ENCODE results near the gene RAB33B. TPM values are rescaled to one million over a fixed set of nuclear protein-coding genes. Genes with fewer than 3 reads are reported as not detected.
A peak's percentile ranks its signal among the peaks of the same experiment; 100 is the strongest.

RAB33B gene
- total and polyA plus RNA-seq, 9 of the 15 experiments (the other 6 are each of a cell fraction or from before 2014, with no cell fraction given): 1.7 to 3.7 (median 3.0) TPM

GRCh38 chr4:139443661-139444060 lies 10.3 kb upstream of the RAB33B start (continued):
- peak; percentile 47 to 65; a peak in 3 of 4 replicates for TF ChIP-seq TBL1XR1 (IDR thresholded peaks at IDR 0.05; ENCODE audit: low read length in 2 of 2)
- peak; percentile 55 for TF ChIP-seq CXXC5 (CRISPR knock-in tag; IDR thresholded peaks at IDR 0.05)
- TF ChIP-seq PML (IDR thresholded peaks at IDR 0.05; ENCODE audit: low read length): peak; percentile 83
- no peak for TF ChIP-seq U2AF1 (optimal IDR thresholded peaks at IDR 0.05; ENCODE audit: low read depth, low read length)
- TF ChIP-seq, protein P1, sequence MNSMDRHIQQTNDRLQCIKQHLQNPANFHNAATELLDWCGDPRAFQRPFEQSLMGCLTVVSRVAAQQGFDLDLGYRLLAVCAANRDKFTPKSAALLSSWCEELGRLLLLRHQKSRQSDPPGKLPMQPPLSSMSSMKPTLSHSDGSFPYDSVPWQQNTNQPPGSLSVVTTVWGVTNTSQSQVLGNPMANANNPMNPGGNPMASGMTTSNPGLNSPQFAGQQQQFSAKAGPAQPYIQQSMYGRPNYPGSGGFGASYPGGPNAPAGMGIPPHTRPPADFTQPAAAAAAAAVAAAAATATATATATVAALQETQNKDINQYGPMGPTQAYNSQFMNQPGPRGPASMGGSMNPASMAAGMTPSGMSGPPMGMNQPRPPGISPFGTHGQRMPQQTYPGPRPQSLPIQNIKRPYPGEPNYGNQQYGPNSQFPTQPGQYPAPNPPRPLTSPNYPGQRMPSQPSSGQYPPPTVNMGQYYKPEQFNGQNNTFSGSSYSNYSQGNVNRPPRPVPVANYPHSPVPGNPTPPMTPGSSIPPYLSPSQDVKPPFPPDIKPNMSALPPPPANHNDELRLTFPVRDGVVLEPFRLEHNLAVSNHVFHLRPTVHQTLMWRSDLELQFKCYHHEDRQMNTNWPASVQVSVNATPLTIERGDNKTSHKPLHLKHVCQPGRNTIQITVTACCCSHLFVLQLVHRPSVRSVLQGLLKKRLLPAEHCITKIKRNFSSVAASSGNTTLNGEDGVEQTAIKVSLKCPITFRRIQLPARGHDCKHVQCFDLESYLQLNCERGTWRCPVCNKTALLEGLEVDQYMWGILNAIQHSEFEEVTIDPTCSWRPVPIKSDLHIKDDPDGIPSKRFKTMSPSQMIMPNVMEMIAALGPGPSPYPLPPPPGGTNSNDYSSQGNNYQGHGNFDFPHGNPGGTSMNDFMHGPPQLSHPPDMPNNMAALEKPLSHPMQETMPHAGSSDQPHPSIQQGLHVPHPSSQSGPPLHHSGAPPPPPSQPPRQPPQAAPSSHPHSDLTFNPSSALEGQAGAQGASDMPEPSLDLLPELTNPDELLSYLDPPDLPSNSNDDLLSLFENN (IDR thresholded peaks at IDR 0.05; ENCODE audit: low read depth in 2 of 2, low read length in 2 of 2): peak in 1 of 2 experiments; percentile 76; a peak in 1 of 4 replicates
- peak; percentile 63 to 74; a peak in 3 of 4 replicates for TF ChIP-seq KDM1A (IDR thresholded peaks at IDR 0.05)
- no peak for TF ChIP-seq FOS (IDR thresholded peaks at IDR 0.05; ENCODE audit: extremely low read depth, insufficient read length)
- peak; percentile 51 for TF ChIP-seq SMAD4 (CRISPR knock-in tag; conservative IDR thresholded peaks at IDR 0.05)
- peak; percentile 66 for TF ChIP-seq MEIS2 (IDR thresholded peaks at IDR 0.05; ENCODE audit: partially characterized antibody)
- TF ChIP-seq, protein P2, sequence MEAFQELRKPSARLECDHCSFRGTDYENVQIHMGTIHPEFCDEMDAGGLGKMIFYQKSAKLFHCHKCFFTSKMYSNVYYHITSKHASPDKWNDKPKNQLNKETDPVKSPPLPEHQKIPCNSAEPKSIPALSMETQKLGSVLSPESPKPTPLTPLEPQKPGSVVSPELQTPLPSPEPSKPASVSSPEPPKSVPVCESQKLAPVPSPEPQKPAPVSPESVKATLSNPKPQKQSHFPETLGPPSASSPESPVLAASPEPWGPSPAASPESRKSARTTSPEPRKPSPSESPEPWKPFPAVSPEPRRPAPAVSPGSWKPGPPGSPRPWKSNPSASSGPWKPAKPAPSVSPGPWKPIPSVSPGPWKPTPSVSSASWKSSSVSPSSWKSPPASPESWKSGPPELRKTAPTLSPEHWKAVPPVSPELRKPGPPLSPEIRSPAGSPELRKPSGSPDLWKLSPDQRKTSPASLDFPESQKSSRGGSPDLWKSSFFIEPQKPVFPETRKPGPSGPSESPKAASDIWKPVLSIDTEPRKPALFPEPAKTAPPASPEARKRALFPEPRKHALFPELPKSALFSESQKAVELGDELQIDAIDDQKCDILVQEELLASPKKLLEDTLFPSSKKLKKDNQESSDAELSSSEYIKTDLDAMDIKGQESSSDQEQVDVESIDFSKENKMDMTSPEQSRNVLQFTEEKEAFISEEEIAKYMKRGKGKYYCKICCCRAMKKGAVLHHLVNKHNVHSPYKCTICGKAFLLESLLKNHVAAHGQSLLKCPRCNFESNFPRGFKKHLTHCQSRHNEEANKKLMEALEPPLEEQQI (IDR thresholded peaks at IDR 0.05): peak; percentile 69; the same call in 1 of the 2 replicates
- no peak for TF ChIP-seq NR2C2 (CRISPR knock-in tag; IDR thresholded peaks at IDR 0.05)
- TF ChIP-seq NR2C2 (tag; IDR thresholded peaks at IDR 0.05): no peak
- TF ChIP-seq HNRNPH1 (optimal IDR thresholded peaks at IDR 0.05; ENCODE audit: low read depth, low read length): no peak
- peak; percentile 83; the same call in 1 of the 2 replicates for TF ChIP-seq CC2D1A (IDR thresholded peaks at IDR 0.05)
- peak; percentile 73 for TF ChIP-seq FOXA1 (IDR thresholded peaks at IDR 0.05; ENCODE audit: borderline replicate concordance)
- no peak for TF ChIP-seq ZBTB7A (IDR thresholded peaks at IDR 0.05; ENCODE audit: borderline replicate concordance, control insufficient read depth, low read depth, low read length)
- peak; percentile 84; the same call in 1 of the 2 replicates for TF ChIP-seq ZNF24 (IDR thresholded peaks at IDR 0.05)
- TF ChIP-seq CEBPG (CRISPR knock-in tag; IDR thresholded peaks at IDR 0.05): peak; percentile 50; the same call in 1 of the 2 replicates
- no peak for TF ChIP-seq CEBPG (tag; conservative IDR thresholded peaks at IDR 0.05 in 1 of 2, IDR thresholded peaks at IDR 0.05 in 1 of 2)
- no peak for TF ChIP-seq RBM15 (IDR thresholded peaks at IDR 0.05; ENCODE audit: insufficient read depth, low read length)
- peak; percentile 83 for TF ChIP-seq SMARCA4 (IDR thresholded peaks at IDR 0.05)
- TF ChIP-seq MNT (conservative IDR thresholded peaks at IDR 0.05): 0 out of 4 replicates have a peak, but pooled peaks of 1 of the 2 experiments have one; percentile 16
- TF ChIP-seq SOX6 (IDR thresholded peaks at IDR 0.05): peak; percentile 81
- TF ChIP-seq SIN3B (IDR thresholded peaks at IDR 0.05; ENCODE audit: low read depth): no peak

Data from K562 (cell line).